ENCODE measurements around the gene ADGRA3. TPM values are rescaled to one million over a fixed set of nuclear protein-coding genes. Genes with fewer than 3 reads are reported as not detected.

The ADGRA3 gene
- total RNA-seq, 6 experiments from 2014 or later: 25.0 to 146 (median 60.2) TPM

DNA sequence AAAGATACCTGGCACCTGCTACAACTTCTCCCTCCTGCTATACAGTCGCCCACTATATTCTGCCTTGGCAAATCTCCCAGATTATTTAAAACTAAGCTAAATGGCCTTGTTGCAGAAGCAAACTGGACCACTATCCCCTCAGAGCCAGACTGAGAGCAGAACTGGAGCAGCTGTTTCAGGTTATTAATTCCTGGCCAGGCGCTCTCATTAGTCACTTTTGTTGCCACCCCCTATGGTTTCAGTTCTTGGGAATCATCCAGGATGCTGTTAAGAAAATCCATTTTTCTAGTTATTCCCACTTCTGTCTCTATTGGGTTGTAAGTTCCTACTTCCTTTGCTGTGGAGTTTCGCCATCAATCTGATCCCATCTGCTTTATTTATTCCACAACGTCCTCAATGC, 30.1 kb downstream of the ADGRA3 start:
- DNase-seq (no peak), ATAC-seq (no peak)
- 53% methylated on average over 4 of the region's 4 CpGs for WGBS (ENCODE audit: insufficient coverage, low coverage, low lambda C conversion rate, missing lambda C conversion rate)
- no peak overlapping the region for H3K4me3 ChIP-seq
- no peak for TF ChIP-seq POLR2A (IDR thresholded peaks at IDR 0.05)
- TF ChIP-seq, protein P1, sequence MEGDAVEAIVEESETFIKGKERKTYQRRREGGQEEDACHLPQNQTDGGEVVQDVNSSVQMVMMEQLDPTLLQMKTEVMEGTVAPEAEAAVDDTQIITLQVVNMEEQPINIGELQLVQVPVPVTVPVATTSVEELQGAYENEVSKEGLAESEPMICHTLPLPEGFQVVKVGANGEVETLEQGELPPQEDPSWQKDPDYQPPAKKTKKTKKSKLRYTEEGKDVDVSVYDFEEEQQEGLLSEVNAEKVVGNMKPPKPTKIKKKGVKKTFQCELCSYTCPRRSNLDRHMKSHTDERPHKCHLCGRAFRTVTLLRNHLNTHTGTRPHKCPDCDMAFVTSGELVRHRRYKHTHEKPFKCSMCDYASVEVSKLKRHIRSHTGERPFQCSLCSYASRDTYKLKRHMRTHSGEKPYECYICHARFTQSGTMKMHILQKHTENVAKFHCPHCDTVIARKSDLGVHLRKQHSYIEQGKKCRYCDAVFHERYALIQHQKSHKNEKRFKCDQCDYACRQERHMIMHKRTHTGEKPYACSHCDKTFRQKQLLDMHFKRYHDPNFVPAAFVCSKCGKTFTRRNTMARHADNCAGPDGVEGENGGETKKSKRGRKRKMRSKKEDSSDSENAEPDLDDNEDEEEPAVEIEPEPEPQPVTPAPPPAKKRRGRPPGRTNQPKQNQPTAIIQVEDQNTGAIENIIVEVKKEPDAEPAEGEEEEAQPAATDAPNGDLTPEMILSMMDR (IDR thresholded peaks at IDR 0.05): no peak
- no peaks in the 10 kb centered on the region for H3K36me3 ChIP-seq
- H3K4me1 ChIP-seq: peaks cover 0 to 13% (median 4%) of the 10 kb centered on the region in 4 donors
- intact Hi-C loops (cut with DNase I): no loop called here
- H3K27me3 ChIP-seq: no peaks in the 10 kb centered on the region
- no peaks in the 10 kb centered on the region for H3K9me3 ChIP-seq
- no peak overlapping the region for H3K27ac ChIP-seq

DNA sequence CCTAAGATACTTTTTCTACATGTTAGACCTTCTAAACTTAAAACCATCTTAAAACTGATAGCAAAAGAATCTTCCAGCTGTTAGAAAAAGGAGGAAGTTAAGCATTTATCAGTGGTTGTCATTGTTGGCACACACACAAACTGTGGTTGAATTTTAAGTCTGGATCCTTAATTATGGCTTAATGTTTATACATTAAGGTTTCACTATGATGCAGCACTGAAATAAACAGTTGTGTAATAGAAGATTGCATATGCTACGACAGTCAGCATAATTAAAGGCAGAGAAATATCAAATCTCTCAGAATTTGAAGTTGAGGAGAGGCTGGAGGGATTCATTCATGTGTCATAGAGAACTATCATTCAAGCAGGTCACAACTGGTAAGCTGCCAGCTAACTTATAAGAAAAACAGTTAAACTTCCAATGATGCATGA, 32.3 kb downstream of the ADGRA3 start:
- TF ChIP-seq POLR2A (IDR thresholded peaks at IDR 0.05): no peak
- TF ChIP-seq, protein P1 (IDR thresholded peaks at IDR 0.05): no peak
- Histone ChIP-seq H3K27ac (no peak overlapping the region), H3K4me1 (peaks cover 0 to 13% (median 6%) of the 10 kb centered on the region in 4 donors), H3K9me3 (no peaks in the 10 kb centered on the region), H3K27me3 (no peaks in the 10 kb centered on the region), H3K36me3 (no peaks in the 10 kb centered on the region), H3K4me3 (no peak overlapping the region)
- intact Hi-C loops (cut with DNase I): no loop called here
- WGBS (ENCODE audit: insufficient coverage, low coverage, low lambda C conversion rate, missing lambda C conversion rate): 0% methylated on average over 1 of the region's 1 CpG
- ATAC-seq (peak in 3 of 4 donors; percentile 30 to 61 (median 45)), DNase-seq (no peak)

DNA sequence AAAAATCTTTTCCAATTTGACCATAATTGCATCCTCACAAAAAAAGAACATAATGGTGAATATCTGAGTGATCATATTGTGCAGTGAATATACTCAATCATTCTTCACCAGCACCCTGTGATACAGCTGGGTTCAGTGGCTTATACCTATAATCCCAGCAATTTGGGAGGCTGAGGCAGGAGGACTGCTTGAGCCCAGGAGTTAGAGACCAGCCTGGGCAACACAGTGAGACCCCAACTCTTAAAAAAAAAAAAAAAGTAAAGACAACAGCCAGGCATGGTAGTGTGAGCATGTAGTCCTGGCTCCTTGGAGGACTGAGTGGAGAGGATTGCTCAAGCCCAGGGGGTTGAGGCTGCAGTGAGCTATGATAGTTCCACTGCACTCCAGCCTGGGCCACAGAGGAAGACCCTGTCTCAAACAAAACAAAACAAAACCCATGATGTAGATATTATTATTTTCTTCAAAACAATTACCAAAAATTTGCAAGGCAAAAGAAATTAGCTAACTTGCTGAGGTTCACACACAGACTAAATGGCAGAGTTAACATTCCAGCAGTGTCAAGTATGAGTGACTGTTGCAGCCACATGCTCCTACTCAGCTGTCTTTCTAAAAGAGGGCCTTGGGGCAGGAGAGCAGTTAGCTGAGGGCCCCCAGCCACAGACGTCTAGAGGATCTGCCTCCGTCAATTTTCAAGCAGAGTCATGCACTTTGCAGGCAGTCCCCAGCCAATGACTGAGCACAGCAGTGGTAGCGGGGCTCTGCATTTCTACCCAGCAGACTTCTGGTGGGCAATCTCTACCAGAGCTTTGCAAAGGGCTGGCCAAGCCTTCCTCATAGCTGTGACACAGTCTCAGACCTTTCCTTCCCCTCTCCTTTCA, 33.4 kb downstream of the ADGRA3 start:
- ATAC-seq (peak in 1 of 4 donors; percentile 44), DNase-seq (no peak)
- no peak overlapping the region for H3K4me3 ChIP-seq
- H3K27ac ChIP-seq: no peak overlapping the region
- peaks cover 0 to 13% (median 6%) of the 10 kb centered on the region in 4 donors for H3K4me1 ChIP-seq
- TF ChIP-seq POLR2A (IDR thresholded peaks at IDR 0.05): no peak
- TF ChIP-seq, protein P1 (IDR thresholded peaks at IDR 0.05): no peak
- intact Hi-C loops (cut with DNase I): no loop called here
- 100% methylated on average over 1 of the region's 3 CpGs for whole genome bisulfite sequencing (ENCODE audit: insufficient coverage, low coverage, low lambda C conversion rate, missing lambda C conversion rate)
- no peaks in the 10 kb centered on the region for H3K36me3 ChIP-seq
- no peaks in the 10 kb centered on the region for H3K27me3 ChIP-seq
- no peaks in the 10 kb centered on the region for H3K9me3 ChIP-seq

GRCh38 chr4:22480675-22481327, 35.1 kb downstream of the ADGRA3 start:
- no peaks in the 10 kb centered on the region for H3K9me3 ChIP-seq
- H3K27ac ChIP-seq: no peak overlapping the region
- peaks cover 0 to 13% (median 6%) of the 10 kb centered on the region in 4 donors for H3K4me1 ChIP-seq
- H3K36me3 ChIP-seq: no peaks in the 10 kb centered on the region
- peak in 2 of 4 donors; percentile 46 to 74 for ATAC-seq
- intact Hi-C loops (cut with DNase I): no loop called here
- WGBS (ENCODE audit: insufficient coverage, low coverage, low lambda C conversion rate, missing lambda C conversion rate): 77% methylated on average over 2 of the region's 2 CpGs
- DNase-seq: no peak
- TF ChIP-seq, protein P1 (IDR thresholded peaks at IDR 0.05): no peak
- TF ChIP-seq POLR2A (IDR thresholded peaks at IDR 0.05): no peak
- no peaks in the 10 kb centered on the region for H3K27me3 ChIP-seq
- no peak overlapping the region for H3K4me3 ChIP-seq
